Measurements from ENCODE around the gene REM2. TPM values are rescaled to one million over a fixed set of nuclear protein-coding genes. Genes with fewer than 3 reads are reported as not detected.

The REM2 gene
- total RNA-seq, 1 donor from 2014 or later = 0.72 TPM

GRCh38 chr14:22875003-22875747 is 7.8 kb upstream of the REM2 start:
- no peak for DNase-seq

DNA sequence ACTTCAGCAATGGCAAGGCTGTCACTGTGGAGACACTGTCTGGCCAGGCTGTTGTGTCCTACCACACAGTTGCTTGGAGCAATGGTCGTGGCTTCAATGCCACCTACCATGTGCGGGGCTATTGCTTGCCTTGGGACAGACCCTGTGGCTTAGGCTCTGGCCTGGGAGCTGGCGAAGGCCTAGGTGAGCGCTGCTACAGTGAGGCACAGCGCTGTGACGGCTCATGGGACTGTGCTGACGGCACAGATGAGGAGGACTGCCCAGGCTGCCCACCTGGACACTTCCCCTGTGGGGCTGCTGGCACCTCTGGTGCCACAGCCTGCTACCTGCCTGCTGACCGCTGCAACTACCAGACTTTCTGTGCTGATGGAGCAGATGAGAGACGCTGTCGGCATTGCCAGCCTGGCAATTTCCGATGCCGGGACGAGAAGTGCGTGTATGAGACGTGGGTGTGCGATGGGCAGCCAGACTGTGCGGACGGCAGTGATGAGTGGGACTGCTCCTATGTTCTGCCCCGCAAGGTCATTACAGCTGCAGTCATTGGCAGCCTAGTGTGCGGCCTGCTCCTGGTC is 7.2 kb upstream of the REM2 start:
- no peak for DNase-seq

DNA sequence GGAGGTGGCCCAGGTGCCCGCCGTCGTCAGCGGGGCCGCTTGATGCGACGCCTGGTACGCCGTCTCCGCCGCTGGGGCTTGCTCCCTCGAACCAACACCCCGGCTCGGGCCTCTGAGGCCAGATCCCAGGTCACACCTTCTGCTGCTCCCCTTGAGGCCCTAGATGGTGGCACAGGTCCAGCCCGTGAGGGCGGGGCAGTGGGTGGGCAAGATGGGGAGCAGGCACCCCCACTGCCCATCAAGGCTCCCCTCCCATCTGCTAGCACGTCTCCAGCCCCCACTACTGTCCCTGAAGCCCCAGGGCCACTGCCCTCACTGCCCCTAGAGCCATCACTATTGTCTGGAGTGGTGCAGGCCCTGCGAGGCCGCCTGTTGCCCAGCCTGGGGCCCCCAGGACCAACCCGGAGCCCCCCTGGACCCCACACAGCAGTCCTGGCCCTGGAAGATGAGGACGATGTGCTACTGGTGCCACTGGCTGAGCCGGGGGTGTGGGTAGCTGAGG is 6.0 kb upstream of the REM2 start:
- no peak for DNase-seq

- no peak for DNase-seq
Observed at GRCh38 chr14:22878271-22879246, 4.5 kb upstream of the REM2 start.

- DNase-seq = no peak
Observed at GRCh38 chr14:22882064-22882463, 958 bp upstream of the REM2 start.

DNA sequence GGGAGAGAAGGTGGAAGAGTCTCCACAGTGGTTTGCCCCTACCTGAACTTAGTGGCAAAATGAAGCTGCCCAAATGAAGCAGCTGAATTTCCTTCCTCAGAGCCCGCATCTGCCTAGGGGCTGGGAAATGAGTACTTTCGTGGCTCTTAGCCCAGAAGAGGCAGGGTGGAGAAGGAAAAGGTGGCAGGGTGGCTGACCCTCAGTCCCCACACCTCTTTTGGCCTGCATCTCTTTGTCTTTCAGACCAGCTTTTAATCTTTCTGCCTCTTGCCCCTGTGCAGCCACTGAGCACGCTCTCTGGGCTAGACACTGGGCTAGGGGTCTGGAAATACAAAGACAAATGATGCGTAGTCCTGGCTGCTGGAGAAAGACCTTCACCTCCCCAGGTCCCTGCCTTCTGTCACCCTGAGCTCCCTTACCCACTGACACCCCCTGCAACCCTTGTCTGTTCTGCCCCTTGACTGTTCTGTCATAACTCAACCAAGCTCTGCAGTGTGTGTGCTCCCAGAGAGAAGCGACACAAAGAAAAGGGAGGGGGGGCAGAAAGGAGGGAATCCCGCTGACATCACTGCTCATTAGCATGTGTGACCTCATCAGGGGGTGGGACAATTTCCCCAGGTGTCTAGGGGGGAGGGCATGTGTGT is 371 bp upstream of the REM2 start:
- peak; percentile 77 for DNase-seq

DNA sequence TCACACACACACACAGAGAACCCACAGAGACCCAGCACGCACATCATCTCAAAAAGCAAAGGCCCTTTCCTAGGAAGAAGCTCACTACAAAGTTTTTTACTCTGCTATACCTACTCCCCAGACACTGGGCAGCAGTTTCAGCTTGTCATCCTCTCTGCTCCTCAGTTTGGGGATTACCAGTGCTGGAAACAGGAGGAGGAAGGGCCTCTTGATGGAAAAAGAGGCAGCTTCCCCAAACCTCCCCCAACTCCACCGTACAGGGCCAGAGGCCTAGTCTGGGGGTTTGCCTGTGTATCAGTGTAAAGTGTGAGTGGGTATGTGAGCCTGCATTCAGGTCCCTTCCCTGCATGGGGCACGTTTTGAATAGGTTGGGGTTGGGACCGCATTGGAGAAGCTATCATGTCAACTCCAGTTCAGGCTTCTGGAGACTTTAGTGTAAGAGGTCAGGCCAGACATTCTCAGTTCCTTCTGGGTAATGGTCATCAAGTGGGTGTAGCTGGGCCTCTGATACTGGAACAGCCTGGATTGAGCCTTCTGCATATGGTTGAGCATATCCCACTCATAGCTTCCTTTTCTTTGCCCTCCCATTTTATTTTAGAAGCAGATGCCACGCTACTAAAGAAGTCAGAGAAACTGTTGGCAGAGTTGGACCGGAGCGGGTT is 1.2 kb downstream of the REM2 start:
- no peak for DNase-seq

DNA sequence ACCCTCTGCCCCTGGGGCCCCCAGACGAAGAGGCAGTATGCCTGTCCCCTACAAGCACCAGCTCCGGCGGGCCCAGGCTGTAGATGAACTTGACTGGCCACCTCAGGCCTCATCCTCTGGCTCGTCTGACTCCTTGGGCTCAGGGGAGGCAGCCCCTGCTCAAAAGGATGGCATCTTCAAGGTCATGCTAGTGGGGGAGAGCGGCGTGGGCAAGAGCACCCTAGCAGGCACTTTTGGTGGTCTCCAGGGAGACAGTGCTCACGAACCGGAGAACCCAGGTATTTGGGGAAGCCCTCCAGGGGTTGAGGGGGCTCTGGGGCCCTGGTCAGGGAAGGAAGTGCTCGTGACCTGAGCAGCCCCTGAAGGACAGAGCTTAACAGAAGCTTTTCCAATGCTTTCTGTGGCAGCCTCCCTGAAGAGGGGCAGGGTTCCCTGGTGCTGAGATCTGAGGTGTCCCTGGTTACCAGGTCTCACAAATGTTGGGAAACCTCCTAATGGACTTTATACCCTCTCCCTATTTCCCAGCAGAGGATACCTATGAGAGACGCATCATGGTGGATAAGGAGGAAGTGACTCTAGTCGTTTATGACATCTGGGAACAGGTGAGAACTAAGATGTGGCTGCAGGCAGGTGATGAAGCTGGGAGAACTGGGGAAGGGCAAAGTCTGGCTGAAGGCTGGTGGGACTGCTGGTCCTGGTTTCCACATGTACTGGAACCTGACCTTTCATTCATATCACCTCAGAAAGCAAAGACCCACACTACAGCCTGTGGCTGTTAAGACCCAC is 1.9 kb downstream of the REM2 start:
- no peak for DNase-seq

GRCh38 chr14:22885975-22886374 is 3.0 kb downstream of the REM2 start:
- DNase-seq = no peak

GRCh38 chr14:22886500-22887259 is 3.7 kb downstream of the REM2 start:
- DNase-seq = peak; percentile 82

- peak; percentile 94 for DNase-seq
Observed at GRCh38 chr14:22887260-22887989, 4.4 kb downstream of the REM2 start.

- DNase-seq = peak; percentile 54
Observed at GRCh38 chr14:22887990-22888378, 5.0 kb downstream of the REM2 start.

DNA sequence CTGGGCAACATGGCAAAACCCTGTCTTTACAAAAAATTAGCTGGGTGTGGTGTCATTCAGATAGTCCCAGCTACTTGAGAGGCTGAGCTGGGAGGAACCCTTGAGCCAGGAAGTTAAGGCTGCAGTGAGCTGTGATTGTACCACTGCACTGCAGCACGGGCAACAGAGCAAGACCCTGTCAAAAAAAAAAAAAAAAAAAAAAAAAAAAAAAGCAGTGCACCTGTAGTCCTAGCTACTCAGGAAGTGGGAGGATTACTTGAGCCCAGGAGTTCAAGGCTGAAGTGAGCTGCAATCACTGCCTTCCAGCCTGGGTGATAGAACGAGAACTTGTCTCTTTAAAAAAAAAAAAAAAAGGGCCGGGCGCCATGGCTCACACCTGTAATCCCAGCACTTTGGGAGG is 5.6 kb downstream of the REM2 start:
- no peak for DNase-seq

GRCh38 chr14:22890416-22890815 is 7.4 kb downstream of the REM2 start:
- no peak for DNase-seq

GRCh38 chr14:22892488-22892887 is 9.5 kb downstream of the REM2 start:
- DNase-seq = no peak

- DNase-seq = no peak
Observed at GRCh38 chr14:22893706-22894105, 10.7 kb downstream of the REM2 start.

DNA sequence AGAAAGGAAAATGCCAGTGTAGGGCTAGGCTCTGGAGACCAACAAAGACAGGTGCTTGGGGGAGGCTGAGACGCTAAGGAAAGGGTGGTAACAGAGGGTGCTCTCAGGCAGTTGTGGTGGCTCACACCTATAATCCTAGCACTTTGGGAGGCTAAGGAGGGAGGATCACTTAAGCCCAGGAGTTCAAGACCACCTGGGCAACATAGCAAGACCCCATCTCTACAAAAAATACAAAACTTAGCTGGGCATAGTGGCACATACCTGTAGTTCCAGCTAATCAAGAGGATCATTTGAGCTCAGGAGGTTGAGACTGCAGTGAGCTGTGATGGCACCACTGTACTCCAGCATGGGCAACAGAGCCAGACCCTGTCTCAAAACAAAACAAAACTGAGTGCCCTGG is 12.4 kb downstream of the REM2 start:
- no peak for DNase-seq

GRCh38 chr14:22896356-22896755 is 13.3 kb downstream of the REM2 start:
- DNase-seq = no peak

DNA sequence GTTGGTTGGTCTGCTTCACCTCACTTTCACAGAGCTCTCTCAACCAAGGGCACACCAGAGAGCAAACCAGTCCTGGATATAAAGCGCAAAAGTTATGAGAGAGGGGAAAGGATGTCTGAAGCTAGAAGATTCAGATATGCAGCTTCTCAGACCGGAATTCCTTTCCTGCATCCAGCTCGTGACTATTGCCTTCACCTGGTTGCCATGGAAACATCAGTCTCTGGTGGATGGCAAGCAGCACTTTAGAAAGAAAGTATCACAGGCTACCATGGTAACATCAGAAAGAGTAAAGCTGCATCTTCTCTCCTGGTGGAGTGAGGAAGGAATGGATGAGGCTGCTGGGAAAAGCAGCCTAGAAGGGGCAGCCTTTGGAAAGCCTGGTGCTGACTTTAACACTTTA is 13.7 kb downstream of the REM2 start:
- no peak for DNase-seq

Data from tongue (tissue), 2 donors.